H9 (cell line): Measurements from ENCODE around the gene KIF5A. TPM values are rescaled to one million over a fixed set of nuclear protein-coding genes. Genes with fewer than 3 reads are reported as not detected.

ENCODE experiments used
- DNase-seq: peaks from one replicate; pipeline ENCODE4 v3.0.0-alpha.2; 2017
- H2AFZ ChIP-seq: one replicate; pipeline ENCODE4 v1.6.1; 2013; ENCODE audit warnings: mild to moderate bottlenecking, low read length, control low read depth, moderate library complexity
- H2AK5ac ChIP-seq: 2 replicates; pipeline ENCODE4 v1.6.1; 2013; ENCODE audit warnings: low read length, control low read depth, mixed read lengths; ENCODE audit not compliant: insufficient read length
- H2BK120ac ChIP-seq: one replicate; pipeline ENCODE4 v1.6.1; 2013; ENCODE audit warnings: low read depth, mild to moderate bottlenecking, low read length, control low read depth, inconsistent platforms; ENCODE audit not compliant: poor library complexity, severe bottlenecking
- H2BK12ac ChIP-seq: 2 replicates; pipeline ENCODE4 v1.6.1; 2013; ENCODE audit warnings: low read length, control low read depth, mixed read lengths, low read depth; ENCODE audit not compliant: insufficient read length
- H2BK15ac ChIP-seq: 2 replicates; pipeline ENCODE4 v1.6.1; 2013; ENCODE audit warnings: low read depth, low read length, control low read depth
- H2BK20ac ChIP-seq: one replicate; pipeline ENCODE4 v1.6.1; 2013; ENCODE audit warnings: low read depth, mild to moderate bottlenecking, low read length, control low read depth, inconsistent platforms; ENCODE audit not compliant: poor library complexity, severe bottlenecking
- H2BK5ac ChIP-seq: 2 replicates; pipeline ENCODE4 v1.6.1; 2013; ENCODE audit warnings: low read length, control low read depth, mixed read lengths; ENCODE audit not compliant: insufficient read length
- H3K14ac ChIP-seq: 2 replicates; pipeline ENCODE4 v1.6.1; 2013; ENCODE audit warnings: low read length, control low read depth; ENCODE audit not compliant: insufficient read depth
- H3K18ac ChIP-seq: 2 replicates; pipeline ENCODE4 v1.6.1; 2013; ENCODE audit warnings: low read depth, mild to moderate bottlenecking, mixed read lengths, low read length, control low read depth; ENCODE audit not compliant: insufficient read length
- H3K23ac ChIP-seq: 2 replicates; pipeline ENCODE4 v1.6.1; 2013; ENCODE audit warnings: low read length, control low read depth, mixed read lengths, low read depth; ENCODE audit not compliant: insufficient read length
- H3K23me2 ChIP-seq: 2 replicates; pipeline ENCODE4 v1.6.1; 2013; ENCODE audit warnings: low read depth, mild to moderate bottlenecking, mixed read lengths, low read length, control low read depth; ENCODE audit not compliant: insufficient read length, poor library complexity, severe bottlenecking
- H3K27ac ChIP-seq: 2 replicates; pipeline ENCODE4 v1.5.1; 2013; ENCODE audit warnings: low read length, control low read depth, mixed read lengths, low read depth; ENCODE audit not compliant: insufficient read length
- H3K27me3 ChIP-seq: 2 replicates; pipeline ENCODE4 v1.6.1; 2013; ENCODE audit warnings: low read length, control low read depth, inconsistent platforms; ENCODE audit not compliant: insufficient read depth
- H3K4ac ChIP-seq: 2 replicates; pipeline ENCODE4 v1.6.1; 2013; ENCODE audit warnings: low read depth, mild to moderate bottlenecking, control low read depth, inconsistent platforms, low read length, moderate library complexity
- H3K4me1 ChIP-seq: 2 replicates; pipeline ENCODE4 v1.6.1; 2013; ENCODE audit warnings: low read length, control low read depth, inconsistent platforms; ENCODE audit not compliant: insufficient read depth
- H3K4me2 ChIP-seq: 2 replicates; pipeline ENCODE4 v1.6.1; 2013; ENCODE audit warnings: low read length, control low read depth, mixed read lengths; ENCODE audit not compliant: insufficient read length, insufficient read depth
- H3K56ac ChIP-seq: 2 replicates; pipeline ENCODE4 v1.6.1; 2013; ENCODE audit warnings: low read depth, mild to moderate bottlenecking, mixed read lengths, low read length, control low read depth; ENCODE audit not compliant: insufficient read length
- H3K79me1 ChIP-seq: 2 replicates; pipeline ENCODE4 v1.6.1; 2013; ENCODE audit warnings: low read depth, mild to moderate bottlenecking, moderate library complexity, low read length, control low read depth, inconsistent platforms; ENCODE audit not compliant: insufficient read depth, poor library complexity, severe bottlenecking
- H3K79me2 ChIP-seq: 2 replicates; pipeline ENCODE4 v1.6.1; 2013; ENCODE audit warnings: low read length, control low read depth, inconsistent platforms; ENCODE audit not compliant: insufficient read depth
- H3K9ac ChIP-seq: 2 replicates; pipeline ENCODE4 v1.6.1; 2013; ENCODE audit warnings: low read length, control low read depth, mixed read lengths; ENCODE audit not compliant: insufficient read length; ENCODE audit errors: extremely low read depth
- H3K9me3 ChIP-seq: one replicate; pipeline ENCODE4 v1.6.1; 2013; ENCODE audit warnings: low read depth, low read length, inconsistent platforms; ENCODE audit not compliant: control insufficient read depth
- H3T11ph ChIP-seq: one replicate; pipeline ENCODE4 v1.6.1; 2013; ENCODE audit warnings: mild to moderate bottlenecking, low read length, control low read depth, inconsistent platforms
- H4K20me1 ChIP-seq: one replicate; pipeline ENCODE4 v1.6.1; 2013; ENCODE audit not compliant: control insufficient read depth, insufficient read length, insufficient read depth
- H4K5ac ChIP-seq: 2 replicates; pipeline ENCODE4 v1.6.1; 2013; ENCODE audit warnings: low read depth, mild to moderate bottlenecking, mixed read lengths, low read length, control low read depth; ENCODE audit not compliant: insufficient read length
- H4K8ac ChIP-seq: replicated peaks from 2 replicates; pipeline ENCODE4 v1.6.1; 2013; ENCODE audit warnings: low read length, control low read depth, mixed read lengths, low read depth; ENCODE audit not compliant: insufficient read length
- H4K91ac ChIP-seq: 2 replicates; pipeline ENCODE4 v1.6.1; 2013; ENCODE audit warnings: low read depth, mild to moderate bottlenecking, moderate library complexity, mixed read lengths, low read length, control low read depth; ENCODE audit not compliant: insufficient read length
- H3K27ac Mint-ChIP-seq, 3 experiments: 2 replicates in 2 of 3; 3 replicates in 1 of 3; pipeline ENCODE4 v1.8.0; 2020 to 2021; ENCODE audit warnings: mixed read lengths in 3 of 3, mild to moderate bottlenecking in 1 of 3, moderate library complexity in 1 of 3
- H3K27me3 Mint-ChIP-seq: 2 replicates; pipeline ENCODE4 v1.8.0; 2021; ENCODE audit warnings: low read depth, mild to moderate bottlenecking, moderate library complexity, mixed read lengths
- H3K36me3 Mint-ChIP-seq, 3 experiments: 2 replicates in 2 of 3; 3 replicates in 1 of 3; pipeline ENCODE4 v1.8.0; 2020 to 2021; ENCODE audit warnings: low read depth in 3 of 3, mixed read lengths in 3 of 3; ENCODE audit not compliant: insufficient read depth in 1 of 3
- H3K4me1 Mint-ChIP-seq, 2 experiments: 2 replicates each; pipeline ENCODE4 v1.8.0; 2020; ENCODE audit warnings: mixed read lengths in 2 of 2
- H3K4me3 Mint-ChIP-seq, 2 experiments: 2 replicates in 1 of 2; 3 replicates in 1 of 2; pipeline ENCODE4 v1.8.0; 2020 to 2021; ENCODE audit warnings: mild to moderate bottlenecking in 2 of 2, mixed read lengths in 2 of 2, moderate library complexity in 1 of 2
- H3K9me3 Mint-ChIP-seq, 2 experiments: 2 replicates in 1 of 2; 3 replicates in 1 of 2; pipeline ENCODE4 v1.8.0; 2020; ENCODE audit warnings: mild to moderate bottlenecking in 2 of 2, mixed read lengths in 2 of 2, moderate library complexity in 1 of 2
- WGBS: extraction: QIAGEN DNeasy Blood & Tissue Kit; methylation state at CpG from one replicate; pipeline ENCODE4 v1.1.7; 2013; ENCODE audit warnings: missing lambda C conversion rate, low lambda C conversion rate, mixed read lengths; ENCODE audit not compliant: insufficient read length; ENCODE audit errors: extremely low coverage; 5-methylcytosine and 5-hydroxymethylcytosine counted together
- total RNA-seq: library from RNA; stranded (reverse); gene quantifications from 2 replicates; pipeline ENCODE4 v1.2.1, GENCODE V29; 2021
- TF ChIP-seq, protein P1 (sequence below): fragments of 200-600 bp; sonication (generic); conservative IDR thresholded peaks from 3 replicates; pipeline ENCODE4 v1.8.0; 2021; ENCODE audit warnings: antibody characterized with exemption, mild to moderate bottlenecking

KIF5A gene
- total RNA-seq, 1 experiment from 2014 or later: 18.5 TPM

DNA sequence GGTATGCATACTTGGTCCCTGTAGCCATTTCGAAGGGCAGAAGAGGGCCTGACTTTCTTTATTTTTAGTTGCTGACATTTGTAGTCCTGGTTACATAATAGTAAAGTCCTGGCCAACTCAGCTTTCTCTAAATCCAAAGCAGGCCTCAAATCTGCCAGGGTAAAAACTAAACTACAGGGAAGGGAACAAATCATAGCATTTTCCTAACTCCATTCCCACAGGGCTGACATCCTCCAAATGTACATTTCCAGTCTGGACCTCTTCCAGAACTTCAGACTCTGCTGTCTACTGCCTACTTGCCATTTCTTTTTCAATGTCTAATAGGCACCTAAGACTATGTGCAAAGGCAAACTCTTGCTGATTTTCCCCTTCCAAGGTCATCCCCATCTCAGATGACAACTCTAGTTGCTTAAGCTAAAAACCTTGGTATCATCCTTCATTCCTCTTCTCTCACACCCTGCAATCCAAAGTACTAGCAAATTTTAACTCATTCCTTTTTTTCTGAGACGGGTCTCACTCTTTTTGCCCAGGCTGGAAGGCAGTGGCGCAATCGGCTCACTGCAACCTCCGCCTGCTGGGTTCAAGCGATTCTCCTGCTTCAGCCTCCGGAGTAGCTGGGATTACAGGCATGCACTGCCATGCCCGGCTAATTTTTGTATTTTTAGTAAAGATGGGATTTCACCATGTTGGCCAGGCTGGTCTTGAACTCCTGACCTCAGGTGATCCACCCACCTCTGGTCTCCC is 31.5 kb upstream of the KIF5A start:
- no peak overlapping the region for H2BK12ac ChIP-seq
- H3K27ac ChIP-seq: no peak overlapping the region
- no peak overlapping the region for H2BK15ac ChIP-seq
- H3T11ph ChIP-seq: no peak overlapping the region
- H3K79me2 ChIP-seq: 0 out of 2 replicates have a peak, but pooled peaks cover 1% of the 10 kb centered on the region
- H2BK5ac ChIP-seq: no peak overlapping the region
- H2BK120ac ChIP-seq: no peak overlapping the region
- no peak overlapping the region for H3K56ac ChIP-seq
- H3K14ac ChIP-seq: no peak overlapping the region
- H3K18ac ChIP-seq: no peak overlapping the region
- H3K9me3 ChIP-seq: no peaks in the 10 kb centered on the region
- Mint-ChIP-seq H3K9me3 (no peaks in the 10 kb centered on the region), H3K4me1 (peaks cover 25 to 32% of the 10 kb centered on the region in 2 experiments), H3K27me3 (no peaks in the 10 kb centered on the region; the same call in 1 of the 2 replicates), H3K36me3 (peaks cover 45 to 60% (median 57%) of the 10 kb centered on the region in 3 experiments), H3K27ac (peak overlapping the region in 2 of 3 experiments; percentile 69 to 77; a peak in 4 of 7 replicates), H3K4me3 (peak overlapping the region; percentile 93 to 96; a peak in 4 of 5 replicates)
- no CpG with 5 or more reads among the region's 8 CpGs for WGBS
- no peak overlapping the region for H4K91ac ChIP-seq
- no peak overlapping the region for H4K8ac ChIP-seq
- H3K4me1 ChIP-seq: peaks cover 3% of the 10 kb centered on the region; the same call in 1 of the 2 replicates
- no peak overlapping the region for H2BK20ac ChIP-seq
- H3K9ac ChIP-seq: no peak overlapping the region
- H3K23me2 ChIP-seq: peaks cover 19% of the 10 kb centered on the region
- TF ChIP-seq, protein P1, sequence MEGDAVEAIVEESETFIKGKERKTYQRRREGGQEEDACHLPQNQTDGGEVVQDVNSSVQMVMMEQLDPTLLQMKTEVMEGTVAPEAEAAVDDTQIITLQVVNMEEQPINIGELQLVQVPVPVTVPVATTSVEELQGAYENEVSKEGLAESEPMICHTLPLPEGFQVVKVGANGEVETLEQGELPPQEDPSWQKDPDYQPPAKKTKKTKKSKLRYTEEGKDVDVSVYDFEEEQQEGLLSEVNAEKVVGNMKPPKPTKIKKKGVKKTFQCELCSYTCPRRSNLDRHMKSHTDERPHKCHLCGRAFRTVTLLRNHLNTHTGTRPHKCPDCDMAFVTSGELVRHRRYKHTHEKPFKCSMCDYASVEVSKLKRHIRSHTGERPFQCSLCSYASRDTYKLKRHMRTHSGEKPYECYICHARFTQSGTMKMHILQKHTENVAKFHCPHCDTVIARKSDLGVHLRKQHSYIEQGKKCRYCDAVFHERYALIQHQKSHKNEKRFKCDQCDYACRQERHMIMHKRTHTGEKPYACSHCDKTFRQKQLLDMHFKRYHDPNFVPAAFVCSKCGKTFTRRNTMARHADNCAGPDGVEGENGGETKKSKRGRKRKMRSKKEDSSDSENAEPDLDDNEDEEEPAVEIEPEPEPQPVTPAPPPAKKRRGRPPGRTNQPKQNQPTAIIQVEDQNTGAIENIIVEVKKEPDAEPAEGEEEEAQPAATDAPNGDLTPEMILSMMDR: no peak
- H2AK5ac ChIP-seq: no peak overlapping the region
- no peaks in the 10 kb centered on the region for H4K20me1 ChIP-seq
- no peaks in the 10 kb centered on the region for H3K79me1 ChIP-seq
- no peaks in the 10 kb centered on the region for H3K27me3 ChIP-seq
- DNase-seq: no peak
- H4K5ac ChIP-seq: no peak overlapping the region
- no peak overlapping the region for H2AFZ ChIP-seq
- no peak overlapping the region for H3K4me2 ChIP-seq
- no peak overlapping the region for H3K23ac ChIP-seq
- no peak overlapping the region for H3K4ac ChIP-seq
